ENCODE data around the gene LRRN2.

Gene LRRN2

GRCh38 chr1:204663644-204664383, 21.7 kb downstream of the LRRN2 start:
- DNase-seq (ENCODE audit: low read depth in 2 of 2) = no peak

DNA sequence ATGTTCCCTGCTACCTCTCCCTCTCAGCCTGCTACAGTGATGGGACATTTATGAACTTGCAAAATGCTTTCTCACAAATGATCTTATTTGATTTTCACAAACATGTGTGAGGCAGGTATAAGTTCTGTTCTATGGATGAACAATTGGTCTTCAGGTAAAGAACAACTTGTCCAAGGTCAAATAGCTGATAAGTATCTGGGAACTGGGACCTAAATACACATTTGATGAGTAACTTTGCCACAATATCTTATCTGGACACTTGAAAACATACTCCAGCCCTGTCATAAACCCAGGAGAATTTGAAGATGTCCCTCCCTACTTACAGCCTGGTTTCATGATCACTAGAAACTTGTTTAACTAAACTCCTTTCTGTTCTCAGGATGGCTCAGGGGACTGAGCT, 23.0 kb downstream of the LRRN2 start:
- no peak for DNase-seq (ENCODE audit: low read depth in 2 of 2)

GRCh38 chr1:204660509-204660908, 25.0 kb downstream of the LRRN2 start:
- no peak for DNase-seq (ENCODE audit: low read depth in 2 of 2)

DNA sequence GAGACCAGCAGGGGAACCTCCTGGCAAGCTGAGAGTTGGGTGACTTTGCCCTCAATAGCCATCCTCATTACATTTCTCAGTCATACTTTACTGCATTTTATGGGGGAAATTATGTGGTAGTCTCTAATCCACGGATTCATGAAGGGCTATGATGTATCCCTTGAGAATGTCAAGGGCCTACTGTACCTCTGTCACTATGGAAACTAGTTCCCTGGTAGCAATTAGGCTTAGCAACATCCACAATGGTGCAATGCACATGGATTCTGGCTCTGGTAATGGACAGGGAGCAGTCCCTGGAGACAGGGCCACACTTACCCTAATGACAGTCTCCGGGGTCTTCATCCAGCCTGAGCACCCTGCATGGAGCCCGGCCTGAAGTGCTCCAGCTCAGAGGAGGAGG, 26.5 kb downstream of the LRRN2 start:
- DNase-seq (ENCODE audit: low read depth in 2 of 2) = no peak

DNA sequence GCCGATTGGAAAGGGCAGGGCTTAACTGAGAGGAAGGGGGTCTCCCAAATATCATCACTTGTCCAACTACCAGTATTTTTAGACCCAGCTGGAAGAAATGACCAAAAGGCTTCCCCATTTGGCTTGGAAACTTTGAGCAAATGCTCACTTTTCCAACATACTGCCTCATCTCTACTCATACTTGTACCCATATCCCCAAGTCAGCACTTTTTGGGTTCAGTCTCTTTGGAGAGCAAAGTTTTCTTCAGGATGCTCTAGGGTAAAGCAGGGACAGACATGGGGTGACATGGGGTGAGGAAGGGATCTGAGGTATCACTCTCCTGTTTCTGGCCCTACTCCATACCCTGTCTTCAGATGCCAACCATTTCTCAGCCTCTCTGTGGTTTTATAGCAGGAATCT, 27.2 kb downstream of the LRRN2 start:
- DNase-seq (ENCODE audit: low read depth in 2 of 2) = no peak

DNA sequence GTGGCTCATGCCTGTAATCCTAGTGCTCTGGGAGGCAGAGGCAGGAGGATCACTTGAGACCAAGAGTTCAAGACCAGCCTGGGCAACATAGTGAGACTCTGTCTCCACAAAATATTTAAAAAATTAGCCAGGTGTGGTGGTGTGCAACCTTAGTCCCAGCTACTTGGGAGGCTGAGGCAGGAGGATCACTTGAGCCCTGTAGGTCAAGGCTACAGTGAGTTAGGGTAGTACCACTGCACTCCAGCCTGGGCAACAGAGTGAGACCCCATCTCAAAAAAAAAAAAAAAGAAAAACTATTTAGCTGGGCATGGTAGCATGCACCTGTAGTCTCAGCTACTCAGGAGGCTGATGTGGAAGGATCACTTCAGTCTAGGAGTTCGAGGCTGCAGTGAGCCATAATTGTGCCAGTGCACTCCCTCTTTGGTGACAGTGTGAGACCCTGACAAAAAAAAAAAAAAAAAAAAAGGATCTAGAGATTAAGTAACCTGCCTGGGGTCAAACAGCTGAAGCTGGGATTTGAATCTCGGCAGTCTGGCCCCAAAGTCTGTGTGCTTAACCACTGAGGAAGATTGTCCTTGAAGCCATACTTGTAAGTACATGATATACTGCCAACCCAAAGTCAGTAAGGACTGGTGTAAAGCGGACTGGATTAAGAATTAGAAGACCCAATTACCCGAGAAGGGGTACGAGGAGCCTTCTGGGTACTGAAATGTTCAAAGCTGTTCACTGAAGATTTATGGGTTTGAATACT, 31.8 kb downstream of the LRRN2 start:
- DNase-seq (ENCODE audit: low read depth in 2 of 2) = no peak

DNA sequence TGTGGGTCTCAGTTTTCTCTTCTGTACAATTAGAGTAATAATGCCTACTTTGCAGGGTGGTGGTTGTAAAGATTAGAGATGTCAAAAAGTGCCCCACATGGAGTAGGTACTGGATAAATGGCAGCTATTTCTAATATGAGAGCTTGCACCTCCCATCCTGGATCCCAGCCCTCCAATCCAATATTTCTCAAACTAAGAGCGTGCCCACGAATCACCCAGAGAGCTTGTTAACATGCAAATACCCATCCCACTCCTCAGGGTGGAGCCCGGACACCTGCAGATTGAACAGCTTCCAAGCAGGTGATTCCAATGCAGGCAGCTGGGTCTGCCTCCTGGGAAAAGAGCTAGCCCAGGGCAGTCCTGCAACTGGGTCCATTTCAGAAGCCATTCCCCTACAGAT, 33.0 kb downstream of the LRRN2 start:
- DNase-seq (ENCODE audit: low read depth in 2 of 2) = no peak

- no peak for DNase-seq (ENCODE audit: low read depth in 2 of 2)
Measured at GRCh38 chr1:204651843-204652421, 33.6 kb downstream of the LRRN2 start.

GRCh38 chr1:204650911-204651570, 34.5 kb downstream of the LRRN2 start:
- no peak for DNase-seq (ENCODE audit: low read depth in 2 of 2)

DNA sequence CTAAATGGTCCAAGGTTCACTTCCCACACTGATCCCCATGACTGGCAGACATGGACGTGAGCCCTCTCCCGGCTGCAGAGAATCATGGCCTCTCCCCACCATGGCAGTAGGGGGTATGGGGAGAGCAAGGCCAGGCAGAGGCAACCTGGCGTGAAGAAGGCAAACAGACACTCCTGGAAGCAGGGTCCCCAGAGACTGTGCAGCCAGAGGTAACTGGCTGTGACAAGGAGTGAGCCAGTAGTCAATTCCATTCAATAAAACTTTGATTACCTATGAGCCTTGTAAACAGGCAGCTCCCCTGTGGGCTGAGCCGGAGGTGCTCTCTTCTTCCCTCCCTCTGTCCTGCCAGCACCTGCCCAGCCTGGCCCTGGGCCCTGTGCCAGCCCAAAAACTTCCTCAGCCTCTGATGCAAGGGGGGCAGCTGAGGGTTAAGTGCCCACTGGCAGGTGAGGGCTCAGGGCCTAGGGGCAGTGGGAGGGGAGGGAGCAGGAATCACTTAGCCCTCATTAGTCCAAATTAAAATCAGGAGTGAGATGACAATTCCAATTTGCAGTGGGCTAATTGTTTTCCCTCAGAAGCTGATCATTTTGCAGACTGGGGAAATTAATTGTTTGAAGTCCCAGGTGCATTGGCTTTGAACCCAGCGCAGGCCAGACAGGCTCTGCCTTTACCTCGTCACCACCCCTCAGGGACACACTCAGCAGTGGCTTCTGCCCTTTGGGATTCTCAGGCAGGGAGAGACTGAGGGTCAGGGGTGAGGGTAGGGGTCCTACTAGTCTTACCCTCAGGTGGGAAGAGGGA, 35.6 kb downstream of the LRRN2 start:
- no peak for DNase-seq (ENCODE audit: low read depth in 2 of 2)

- no peak for DNase-seq (ENCODE audit: low read depth in 2 of 2)
Measured at GRCh38 chr1:204648576-204648975, 37.0 kb downstream of the LRRN2 start.

DNA sequence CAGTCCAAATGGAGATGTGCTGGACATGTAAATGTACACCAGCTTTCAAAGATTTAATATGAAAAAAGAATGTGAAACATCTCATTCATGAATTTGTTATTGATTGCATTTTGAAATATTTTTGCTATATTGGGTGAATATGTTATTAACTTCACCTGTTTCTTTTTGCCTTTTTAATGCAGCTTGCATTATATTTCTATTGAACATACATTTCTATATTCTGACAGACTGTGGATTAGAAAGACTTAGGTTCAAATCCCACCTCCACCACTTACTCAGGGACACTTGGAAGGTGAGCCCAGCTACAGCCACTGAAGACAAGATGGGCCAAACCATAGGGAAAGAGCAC, 37.8 kb downstream of the LRRN2 start:
- no peak for DNase-seq (ENCODE audit: low read depth in 2 of 2)

DNA sequence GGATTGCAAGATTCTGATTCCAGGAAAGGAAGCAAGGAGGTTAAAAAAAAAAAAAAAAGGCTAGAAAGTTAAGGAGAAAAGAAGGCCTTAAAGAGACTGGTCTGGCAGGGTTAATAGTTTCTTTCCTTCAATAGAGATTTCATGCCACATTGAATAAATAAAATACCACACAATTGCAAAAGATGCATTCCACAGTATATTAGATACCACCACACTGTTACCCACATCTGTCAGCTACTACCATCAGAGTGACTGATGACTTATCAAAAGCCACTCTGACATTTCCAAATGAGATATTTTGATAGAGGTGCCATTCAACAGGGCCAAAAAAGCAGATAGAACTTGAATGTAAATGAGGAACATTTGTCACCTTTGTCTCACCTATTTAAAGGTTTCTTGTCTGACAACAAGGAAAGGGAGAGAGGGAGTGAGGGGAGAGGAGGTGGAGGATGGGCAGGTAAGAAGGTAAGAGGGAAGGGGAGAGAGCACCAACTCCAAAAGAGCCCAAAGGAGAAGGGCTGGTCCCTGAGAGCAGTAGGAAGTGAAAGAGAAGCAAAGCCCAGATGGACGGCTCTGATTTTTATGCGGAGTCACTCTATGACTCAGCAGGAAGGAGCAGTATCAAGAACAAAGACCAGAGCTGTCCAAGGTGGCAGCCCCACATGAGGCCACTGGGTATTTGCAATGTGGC, 38.3 kb downstream of the LRRN2 start:
- peak; percentile 16 to 20 for DNase-seq (ENCODE audit: low read depth in 2 of 2)

- no peak for DNase-seq (ENCODE audit: low read depth in 2 of 2)
Measured at GRCh38 chr1:204645666-204646065, 39.9 kb downstream of the LRRN2 start.

DNA sequence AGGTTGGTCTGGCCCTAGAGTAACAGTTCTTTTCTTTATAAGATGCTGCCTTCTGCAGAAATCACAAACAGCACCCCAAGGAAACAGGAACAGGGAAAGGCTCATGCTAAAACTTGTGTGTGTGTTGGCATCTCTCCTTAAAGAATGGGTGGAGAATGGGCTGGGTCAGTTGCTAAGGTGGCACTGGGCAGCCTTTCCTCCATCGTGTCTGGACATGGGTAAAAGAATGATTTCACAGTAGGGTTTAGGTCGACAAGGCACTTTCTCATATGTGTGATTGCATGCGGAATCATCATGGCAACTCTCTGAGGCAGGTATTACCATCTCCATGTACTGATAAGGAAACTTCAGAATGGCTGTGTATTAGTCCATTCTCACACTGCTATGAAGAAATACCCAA, 40.3 kb downstream of the LRRN2 start:
- DNase-seq (ENCODE audit: low read depth in 2 of 2) = no peak

DNA sequence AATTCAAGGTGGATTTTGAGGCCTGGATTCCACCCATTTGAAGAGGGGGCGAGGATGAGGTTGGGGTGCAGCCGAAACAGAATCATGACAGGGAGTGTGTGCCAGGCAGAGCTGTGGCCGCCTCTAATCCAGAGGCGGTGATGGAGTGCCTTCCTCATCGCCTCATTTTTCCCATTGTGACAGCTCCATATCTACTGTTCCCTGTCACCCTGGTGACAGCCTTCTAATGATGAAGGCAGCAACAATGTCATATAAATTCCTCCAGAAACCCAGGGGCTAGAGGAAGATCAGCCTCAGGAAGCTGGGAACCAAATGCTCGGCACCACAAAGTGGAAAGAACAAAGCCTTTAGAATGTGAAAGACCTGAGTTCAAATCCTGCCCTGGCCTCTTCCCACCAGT, 42.0 kb downstream of the LRRN2 start:
- no peak for DNase-seq (ENCODE audit: low read depth in 2 of 2)

GRCh38 chr1:204641936-204642335, 43.6 kb downstream of the LRRN2 start:
- no peak for DNase-seq (ENCODE audit: low read depth in 2 of 2)

DNA sequence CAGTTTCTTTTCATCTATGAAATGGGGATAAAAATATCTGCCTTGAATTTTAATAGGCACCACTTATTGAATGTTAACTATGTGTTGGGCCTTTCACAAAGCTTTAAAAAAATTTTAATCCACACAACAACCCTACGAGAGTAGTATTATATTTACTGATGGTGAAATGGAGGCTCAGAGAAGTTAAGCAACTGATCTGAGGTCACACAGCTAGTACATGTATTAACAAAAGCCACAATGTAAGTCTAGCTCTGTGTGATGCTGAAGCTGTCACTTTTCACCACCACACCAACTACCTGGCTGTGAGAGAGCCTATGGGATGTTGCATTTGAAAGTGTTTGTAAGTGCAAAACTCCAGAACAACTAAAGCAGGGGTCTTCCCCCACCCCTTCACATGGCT, 44.1 kb downstream of the LRRN2 start:
- DNase-seq (ENCODE audit: low read depth in 2 of 2) = no peak

GRCh38 chr1:204640578-204640977, 45.0 kb downstream of the LRRN2 start:
- DNase-seq (ENCODE audit: low read depth in 2 of 2) = no peak

GRCh38 chr1:204634260-204634910, 51.2 kb downstream of the LRRN2 start:
- no peak for DNase-seq (ENCODE audit: low read depth in 2 of 2)

DNA sequence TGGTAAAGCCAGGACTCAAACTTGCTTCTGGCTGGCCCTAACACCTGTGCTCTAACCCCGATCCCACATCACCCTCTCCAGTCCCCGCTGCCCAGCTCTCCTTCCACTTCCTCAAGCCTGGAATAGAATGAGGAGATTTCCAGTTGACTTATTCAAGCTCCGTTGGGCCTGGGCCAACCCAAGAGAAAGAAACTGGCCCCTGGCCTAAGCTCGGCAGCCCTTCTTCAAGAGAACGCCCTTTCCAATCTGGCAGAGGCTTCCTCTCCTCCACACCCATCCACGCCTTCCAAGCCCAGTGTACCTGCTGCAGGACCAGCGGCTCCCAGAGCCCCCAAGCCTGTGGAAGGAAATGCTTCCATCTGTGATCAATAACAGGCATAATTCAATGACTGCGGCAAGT, 51.9 kb downstream of the LRRN2 start:
- no peak for DNase-seq (ENCODE audit: low read depth in 2 of 2)
